ENCODE results near the gene AGPAT2. TPM values are rescaled to one million over a fixed set of nuclear protein-coding genes. Genes with fewer than 3 reads are reported as not detected.

The AGPAT2 gene
- total and polyA plus RNA-seq, 2 experiments from 2014 or later = 31.8 to 44.7 TPM

- no peaks in the 10 kb centered on the region for H3K36me3 Mint-ChIP-seq (ENCODE audit: low read depth)
- Histone ChIP-seq H3F3A (replicated peaks; ENCODE audit: low read depth) (no peaks in the 10 kb centered on the region), H3K4me3 (no peak overlapping the region), H3K9me2 (ENCODE audit: insufficient read depth) (no peaks in the 10 kb centered on the region), H4K20me1 (replicated peaks; ENCODE audit: insufficient read depth) (no peaks in the 10 kb centered on the region), H3K4me2 (no peak overlapping the region), H3K4me1 (ENCODE audit: insufficient read depth) (no peaks in the 10 kb centered on the region), H3K27ac (ENCODE audit: low read depth) (no peak overlapping the region), H3K36me3 (ENCODE audit: insufficient read depth) (no peaks in the 10 kb centered on the region), H3K79me2 (replicated peaks; ENCODE audit: insufficient read depth) (no peaks in the 10 kb centered on the region), H3K27me3 (ENCODE audit: insufficient read depth) (no peaks in the 10 kb centered on the region), H2AFZ (no peak overlapping the region)
- no peaks in the 10 kb centered on the region for H3K9me3 Mint-ChIP-seq
- ATAC-seq (no peak), DNase-seq (ENCODE audit: low spot score) (no peak)
- H3K4me1 Mint-ChIP-seq = peaks cover 9% of the 10 kb centered on the region; the same call in 1 of the 3 replicates
- peaks cover 11% of the 10 kb centered on the region for H3K27me3 Mint-ChIP-seq (ENCODE audit: insufficient read depth, low read depth, poor library complexity)
- no peak overlapping the region for H3K27ac Mint-ChIP-seq
- no peak overlapping the region for H3K4me3 Mint-ChIP-seq
- no peak for TF ChIP-seq ZNF114 (CRISPR knock-in tag; IDR thresholded peaks at IDR 0.05)
- no peak for TF ChIP-seq REST (IDR thresholded peaks at IDR 0.05; ENCODE audit: unreplicated experiment)
- TF ChIP-seq, protein P1, sequence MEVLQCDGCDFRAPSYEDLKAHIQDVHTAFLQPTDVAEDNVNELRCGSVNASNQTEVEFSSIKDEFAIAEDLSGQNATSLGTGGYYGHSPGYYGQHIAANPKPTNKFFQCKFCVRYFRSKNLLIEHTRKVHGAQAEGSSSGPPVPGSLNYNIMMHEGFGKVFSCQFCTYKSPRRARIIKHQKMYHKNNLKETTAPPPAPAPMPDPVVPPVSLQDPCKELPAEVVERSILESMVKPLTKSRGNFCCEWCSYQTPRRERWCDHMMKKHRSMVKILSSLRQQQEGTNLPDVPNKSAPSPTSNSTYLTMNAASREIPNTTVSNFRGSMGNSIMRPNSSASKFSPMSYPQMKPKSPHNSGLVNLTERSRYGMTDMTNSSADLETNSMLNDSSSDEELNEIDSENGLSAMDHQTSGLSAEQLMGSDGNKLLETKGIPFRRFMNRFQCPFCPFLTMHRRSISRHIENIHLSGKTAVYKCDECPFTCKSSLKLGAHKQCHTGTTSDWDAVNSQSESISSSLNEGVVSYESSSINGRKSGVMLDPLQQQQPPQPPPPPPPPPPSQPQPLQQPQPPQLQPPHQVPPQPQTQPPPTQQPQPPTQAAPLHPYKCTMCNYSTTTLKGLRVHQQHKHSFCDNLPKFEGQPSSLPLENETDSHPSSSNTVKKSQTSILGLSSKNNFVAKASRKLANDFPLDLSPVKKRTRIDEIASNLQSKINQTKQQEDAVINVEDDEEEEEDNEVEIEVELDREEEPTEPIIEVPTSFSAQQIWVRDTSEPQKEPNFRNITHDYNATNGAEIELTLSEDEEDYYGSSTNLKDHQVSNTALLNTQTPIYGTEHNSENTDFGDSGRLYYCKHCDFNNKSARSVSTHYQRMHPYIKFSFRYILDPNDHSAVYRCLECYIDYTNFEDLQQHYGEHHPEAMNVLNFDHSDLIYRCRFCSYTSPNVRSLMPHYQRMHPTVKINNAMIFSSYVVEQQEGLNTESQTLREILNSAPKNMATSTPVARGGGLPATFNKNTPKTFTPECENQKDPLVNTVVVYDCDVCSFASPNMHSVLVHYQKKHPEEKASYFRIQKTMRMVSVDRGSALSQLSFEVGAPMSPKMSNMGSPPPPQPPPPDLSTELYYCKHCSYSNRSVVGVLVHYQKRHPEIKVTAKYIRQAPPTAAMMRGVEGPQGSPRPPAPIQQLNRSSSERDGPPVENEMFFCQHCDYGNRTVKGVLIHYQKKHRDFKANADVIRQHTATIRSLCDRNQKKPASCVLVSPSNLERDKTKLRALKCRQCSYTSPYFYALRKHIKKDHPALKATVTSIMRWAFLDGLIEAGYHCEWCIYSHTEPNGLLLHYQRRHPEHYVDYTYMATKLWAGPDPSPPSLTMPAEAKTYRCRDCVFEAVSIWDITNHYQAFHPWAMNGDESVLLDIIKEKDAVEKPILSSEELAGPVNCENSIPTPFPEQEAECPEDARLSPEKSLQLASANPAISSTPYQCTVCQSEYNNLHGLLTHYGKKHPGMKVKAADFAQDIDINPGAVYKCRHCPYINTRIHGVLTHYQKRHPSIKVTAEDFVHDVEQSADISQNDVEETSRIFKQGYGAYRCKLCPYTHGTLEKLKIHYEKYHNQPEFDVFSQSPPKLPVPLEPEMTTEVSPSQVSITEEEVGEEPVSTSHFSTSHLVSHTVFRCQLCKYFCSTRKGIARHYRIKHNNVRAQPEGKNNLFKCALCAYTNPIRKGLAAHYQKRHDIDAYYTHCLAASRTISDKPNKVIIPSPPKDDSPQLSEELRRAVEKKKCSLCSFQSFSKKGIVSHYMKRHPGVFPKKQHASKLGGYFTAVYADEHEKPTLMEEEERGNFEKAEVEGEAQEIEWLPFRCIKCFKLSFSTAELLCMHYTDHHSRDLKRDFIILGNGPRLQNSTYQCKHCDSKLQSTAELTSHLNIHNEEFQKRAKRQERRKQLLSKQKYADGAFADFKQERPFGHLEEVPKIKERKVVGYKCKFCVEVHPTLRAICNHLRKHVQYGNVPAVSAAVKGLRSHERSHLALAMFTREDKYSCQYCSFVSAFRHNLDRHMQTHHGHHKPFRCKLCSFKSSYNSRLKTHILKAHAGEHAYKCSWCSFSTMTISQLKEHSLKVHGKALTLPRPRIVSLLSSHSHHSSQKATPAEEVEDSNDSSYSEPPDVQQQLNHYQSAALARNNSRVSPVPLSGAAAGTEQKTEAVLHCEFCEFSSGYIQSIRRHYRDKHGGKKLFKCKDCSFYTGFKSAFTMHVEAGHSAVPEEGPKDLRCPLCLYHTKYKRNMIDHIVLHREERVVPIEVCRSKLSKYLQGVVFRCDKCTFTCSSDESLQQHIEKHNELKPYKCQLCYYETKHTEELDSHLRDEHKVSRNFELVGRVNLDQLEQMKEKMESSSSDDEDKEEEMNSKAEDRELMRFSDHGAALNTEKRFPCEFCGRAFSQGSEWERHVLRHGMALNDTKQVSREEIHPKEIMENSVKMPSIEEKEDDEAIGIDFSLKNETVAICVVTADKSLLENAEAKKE (CRISPR knock-in tag; IDR thresholded peaks at IDR 0.05) = no peak
- no peak for TF ChIP-seq NANOG (IDR thresholded peaks at IDR 0.05; ENCODE audit: borderline replicate concordance)
- no peak for TF ChIP-seq EZH2 (IDR thresholded peaks at IDR 0.05; ENCODE audit: low read depth, unreplicated experiment)
- TF ChIP-seq CREB1 (CRISPR knock-in tag; IDR thresholded peaks at IDR 0.05; ENCODE audit: low read depth) = no peak
- TF ChIP-seq ZNF331 (CRISPR knock-in tag; IDR thresholded peaks at IDR 0.05; ENCODE audit: low read depth) = no peak
- no peak for TF ChIP-seq CTCF (conservative IDR thresholded peaks at IDR 0.05; ENCODE audit: low read depth in 2 of 2)
- no peak for TF ChIP-seq POLR2AphosphoS5 (IDR thresholded peaks at IDR 0.05; ENCODE audit: low read depth)
- TF ChIP-seq STAT1 (IDR thresholded peaks at IDR 0.05; ENCODE audit: unreplicated experiment) = no peak
- TF ChIP-seq JUNB (IDR thresholded peaks at IDR 0.05; ENCODE audit: unreplicated experiment) = no peak
These were observed 8.6 kb downstream of the AGPAT2 start for GRCh38 chr9:136678624-136679023.
